Endothelial cell of umbilical vein (primary cell): Measurements from ENCODE around the gene RGPD8. TPM values are rescaled to one million over a fixed set of nuclear protein-coding genes. Genes with fewer than 3 reads are reported as not detected.

ENCODE experiments used
- BruUV-seq: library from RNA; stranded (reverse); fragments of 400-500 nt; replicated peaks from 2 replicates; lab custom pipeline; 2021; lab: Mats Ljungman, UMichigan
- CTCF ChIA-PET: fragments of 300-600, 350-600 bp; sonication (Branson Sonifier 250); formaldehyde crosslinking; loops from one replicate; lab custom pipeline; 2021; ENCODE audit warnings: antibody characterized with exemption, inconsistent platforms; lab: Charles Lee
- POLR2A ChIA-PET: fragments of 300-600, 350-600 bp; sonication (Branson Sonifier 250); formaldehyde crosslinking; loops from one replicate; lab custom pipeline; 2021; ENCODE audit warnings: antibody characterized with exemption, inconsistent platforms; lab: Charles Lee
- DNase-seq: peaks from one replicate; pipeline ENCODE4 v3.0.0-alpha.2; 2011; ENCODE audit warnings: low read depth, low spot score
- FAIRE-seq: peaks from 2 replicates; lab custom pipeline; 2011; peaks lifted over from hg19 to GRCh38; lab: Jason Lieb, UNC
- H2AFZ ChIP-seq: 2 replicates; pipeline ENCODE4 v1.6.0; 2012; ENCODE audit warnings: low read depth, low read length, control low read depth, inconsistent platforms
- H3K27ac ChIP-seq: 2 replicates; pipeline ENCODE4 v1.5.1; 2011; ENCODE audit warnings: low read depth, mild to moderate bottlenecking, control low read depth, low read length, moderate library complexity; ENCODE audit not compliant: insufficient read depth
- H3K27me3 ChIP-seq, 2 experiments: 2 replicates each; pipeline versions ENCODE4 v1.6.0 to v1.6.1; 2011; ENCODE audit warnings: low read length in 2 of 2, mixed read lengths in 1 of 2; ENCODE audit not compliant: control insufficient read depth in 2 of 2, insufficient read depth in 2 of 2
- H3K36me3 ChIP-seq, 2 experiments: 2 replicates in 1 of 2; 3 replicates in 1 of 2; pipeline ENCODE4 v1.5.1; 2011; ENCODE audit warnings: low read length in 2 of 2, mild to moderate bottlenecking in 1 of 2, moderate library complexity in 1 of 2; ENCODE audit not compliant: control insufficient read depth in 2 of 2, insufficient read depth in 2 of 2; ENCODE audit errors: extremely low read depth in 1 of 2
- H3K4me1 ChIP-seq: 3 replicates; pipeline ENCODE4 v1.5.1; 2011; ENCODE audit warnings: mild to moderate bottlenecking, low read length; ENCODE audit not compliant: control insufficient read depth, insufficient read depth; ENCODE audit errors: extremely low read depth
- H3K4me2 ChIP-seq: 2 replicates; pipeline ENCODE4 v1.6.1; 2011; ENCODE audit warnings: low read length, control low read depth, mixed read lengths; ENCODE audit not compliant: insufficient read depth
- H3K4me3 ChIP-seq, 3 experiments: fragments of 200-600 bp in 1 of 3; sonication (generic), shearing (Covaris generic) in 1 of 3; replicated peaks in 1 of 3; 2 replicates each; pipeline ENCODE4 v1.5.1; 2011 to 2016; ENCODE audit warnings: control low read depth in 3 of 3, low read length in 3 of 3, mild to moderate bottlenecking in 2 of 3, inconsistent platforms in 1 of 3, low read depth in 1 of 3, moderate library complexity in 1 of 3; ENCODE audit not compliant: insufficient read depth in 1 of 3
- H3K79me2 ChIP-seq: 2 replicates; pipeline ENCODE4 v1.6.0; 2012; ENCODE audit warnings: low read length, inconsistent platforms; ENCODE audit not compliant: control insufficient read depth, insufficient read depth
- H3K9ac ChIP-seq: replicated peaks from 2 replicates; pipeline ENCODE3; 2011; ENCODE audit warnings: low read length, control low read depth; ENCODE audit not compliant: insufficient read depth; ENCODE audit errors: extremely low read depth
- H3K9me1 ChIP-seq: replicated peaks from 3 replicates; pipeline ENCODE4 v1.6.0; 2011; ENCODE audit warnings: mild to moderate bottlenecking, low read length; ENCODE audit not compliant: control insufficient read depth, insufficient read depth; ENCODE audit errors: extremely low read depth
- H3K9me3 ChIP-seq: replicated peaks from 2 replicates; pipeline ENCODE4 v1.5.1; 2012; ENCODE audit warnings: low read length, inconsistent platforms; ENCODE audit not compliant: control insufficient read depth, insufficient read depth
- H4K20me1 ChIP-seq: replicated peaks from 2 replicates; pipeline ENCODE3; 2011; ENCODE audit warnings: mild to moderate bottlenecking, low read length; ENCODE audit not compliant: control insufficient read depth, insufficient read depth; ENCODE audit errors: extremely low read depth
- POLR2A ChIP-seq: IDR thresholded peaks from 2 replicates; pipeline ENCODE4 v1.6.1; 2012; ENCODE audit warnings: low read depth, mild to moderate bottlenecking, control low read depth, low read length
- POLR2AphosphoS5 ChIP-seq: IDR thresholded peaks from 2 replicates; pipeline ENCODE4 v1.6.1; 2012; ENCODE audit warnings: low read depth, mild to moderate bottlenecking, control low read depth, low read length, moderate library complexity; ENCODE audit not compliant: insufficient read depth
- dilution Hi-C: fragments of 300-500 bp; cut with MboI; formaldehyde crosslinking; loops from one replicate; pipeline ENCODE4 v1.15.0; 2019; ENCODE audit warnings: low sequenced_read_pairs; ENCODE audit not compliant: extremely low pct_ligation_motif_present
- intact Hi-C: fragments of 100-400 bp; cut with micrococcal nuclease; formaldehyde crosslinking; loops from one replicate; pipeline ENCODE4 v1.10.0; 2022
- polyA plus RNA-seq, 4 experiments: library from polyadenylated mRNA; depleted of rRNA in 3 of 4; stranded (reverse) in 3 of 4; unstranded in 1 of 4; fragments of >200 nt; gene quantifications; 2 replicates each; pipeline versions ENCODE4 v1.2.1 to v1.2.3, GENCODE V29; 2011 to 2012; ENCODE audit warnings: missing spikeins in 1 of 4
- total RNA-seq: library from RNA; stranded (reverse); gene quantifications from 2 replicates; pipeline ENCODE4 v1.2.3, GENCODE V29; 2021
- TF ChIP-seq, protein P1 (sequence below), 2 donors: IDR thresholded peaks; 1 replicate in 1 of 2; 2 replicates in 1 of 2; pipeline ENCODE4 v1.5.1; 2011; ENCODE audit warnings: low read length in 2 of 2, mild to moderate bottlenecking in 2 of 2, moderate library complexity in 2 of 2, control low read depth in 1 of 2, inconsistent platforms in 1 of 2, low read depth in 1 of 2; ENCODE audit not compliant: insufficient read depth in 1 of 2; ENCODE audit errors: extremely low read depth in 1 of 2

Gene RGPD8
- total and polyA plus RNA-seq, 2 donors (not counting 3 experiments of a cell fraction or from before 2014, with no cell fraction given) = 0.98 to 10.8 TPM

DNA sequence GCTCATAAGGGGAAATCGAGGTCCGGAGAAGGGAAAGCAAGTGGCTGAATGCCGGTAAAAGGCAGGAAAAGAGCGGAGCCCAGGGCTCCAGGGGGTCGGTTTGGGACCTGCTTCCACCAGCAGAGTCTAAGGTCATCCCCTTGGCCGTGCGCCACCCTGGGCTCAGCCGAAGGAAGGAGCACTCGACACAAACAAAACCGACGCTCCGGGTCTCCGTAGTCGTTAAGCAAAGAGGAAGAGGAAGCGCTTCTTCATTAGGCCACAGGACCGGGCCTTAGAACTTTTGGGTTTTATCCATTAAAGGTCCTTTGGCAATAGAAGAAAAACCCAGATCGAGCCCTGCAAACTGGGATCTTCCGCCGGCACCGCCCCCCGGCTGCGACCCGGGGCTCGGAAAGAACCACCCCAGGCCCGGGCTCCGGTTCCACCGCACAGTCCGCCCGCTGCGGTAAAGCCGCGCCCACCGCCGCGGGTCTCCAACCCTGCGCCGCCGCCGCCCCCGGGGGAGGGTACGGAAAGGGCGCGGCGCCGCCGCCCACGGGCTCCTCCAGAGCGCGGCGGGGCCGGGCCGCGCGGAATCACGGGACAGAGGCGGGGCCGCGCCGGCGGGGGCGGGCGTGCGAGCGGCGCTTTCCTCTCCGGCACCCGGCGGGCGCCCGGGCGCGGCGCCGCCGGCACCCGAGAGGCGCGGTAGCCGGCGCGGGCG lies 48.2 kb upstream of the RGPD8 start, which contains the start of gene TTL:
TTL (plus strand) TSS at position 629 of the 706 bp plus-strand sequence. CDS start 189 bp downstream, outside the sequence.
- CTCF ChIA-PET = interaction anchor here (1.3 to 3.4 kb wide), 8 partner anchors 8 to 246 kb away, joined by 3 to 20 read pairs (median 6); no protein-coding TSS in a partner anchor
- BruUV-seq = no TSS peak

More for the DNA sequence above, 48.2 kb upstream of the RGPD8 start, which contains the start of gene TTL:
- Histone ChIP-seq H3K4me2 (peak within 1 kb of the TSS; percentile 90), H3K4me3 (peak within 1 kb of the TSS; percentile 83 to 90 (median 89)), H3K36me3 (peaks cover 0 to 4% of the 10 kb centered on the region in 2 experiments), H4K20me1 (no peaks in the 10 kb centered on the region), H3K9ac (peak within 1 kb of the TSS; percentile 84), H3K27ac (peak within 1 kb of the TSS; percentile 71), H3K9me1 (no peaks in the 10 kb centered on the region), H2AFZ (peak within 1 kb of the TSS; percentile 60), H3K27me3 (no peaks in the 10 kb centered on the region), H3K79me2 (peaks cover 37% of the 10 kb centered on the region), H3K9me3 (no peaks in the 10 kb centered on the region), H3K4me1 (peaks cover 10% of the 10 kb centered on the region)
- POLR2A ChIA-PET = no interaction called here
- dilution Hi-C loops (no loop called here), intact Hi-C loops (loop anchor here (1.0 kb wide), 3 partner anchors 62 to 245 kb away; no protein-coding TSS in a partner anchor)
- peak; percentile 77 for TF ChIP-seq POLR2AphosphoS5
- peak; percentile 54 for TF ChIP-seq POLR2A
- TF ChIP-seq, protein P1, sequence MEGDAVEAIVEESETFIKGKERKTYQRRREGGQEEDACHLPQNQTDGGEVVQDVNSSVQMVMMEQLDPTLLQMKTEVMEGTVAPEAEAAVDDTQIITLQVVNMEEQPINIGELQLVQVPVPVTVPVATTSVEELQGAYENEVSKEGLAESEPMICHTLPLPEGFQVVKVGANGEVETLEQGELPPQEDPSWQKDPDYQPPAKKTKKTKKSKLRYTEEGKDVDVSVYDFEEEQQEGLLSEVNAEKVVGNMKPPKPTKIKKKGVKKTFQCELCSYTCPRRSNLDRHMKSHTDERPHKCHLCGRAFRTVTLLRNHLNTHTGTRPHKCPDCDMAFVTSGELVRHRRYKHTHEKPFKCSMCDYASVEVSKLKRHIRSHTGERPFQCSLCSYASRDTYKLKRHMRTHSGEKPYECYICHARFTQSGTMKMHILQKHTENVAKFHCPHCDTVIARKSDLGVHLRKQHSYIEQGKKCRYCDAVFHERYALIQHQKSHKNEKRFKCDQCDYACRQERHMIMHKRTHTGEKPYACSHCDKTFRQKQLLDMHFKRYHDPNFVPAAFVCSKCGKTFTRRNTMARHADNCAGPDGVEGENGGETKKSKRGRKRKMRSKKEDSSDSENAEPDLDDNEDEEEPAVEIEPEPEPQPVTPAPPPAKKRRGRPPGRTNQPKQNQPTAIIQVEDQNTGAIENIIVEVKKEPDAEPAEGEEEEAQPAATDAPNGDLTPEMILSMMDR (IDR thresholded peaks at IDR 0.05; ENCODE audit: extremely low read depth in 1 of 2, insufficient read depth in 1 of 2, low read depth in 1 of 2, low read length in 2 of 2) = no peak
- FAIRE-seq = no peak
- peak; percentile 54 for DNase-seq
